GM12878 (cell line): ENCODE data around the gene XRN2. TPM values are rescaled to one million over a fixed set of nuclear protein-coding genes. Genes with fewer than 3 reads are reported as not detected.

Experiments used
- BRCA1 ChIP-seq: IDR thresholded peaks from 2 replicates; pipeline ENCODE4 v1.6.1; 2011; ENCODE audit warnings: low read depth, low read length, improper control_type of control experiment
- CBX5 ChIP-seq: sonication (generic); IDR thresholded peaks from 2 replicates; pipeline ENCODE4 v1.6.1; 2016; ENCODE audit warnings: low read depth, moderate library complexity, mild to moderate bottlenecking, inconsistent platforms
- IRF5 ChIP-seq: fragments of 450-650 bp; IDR thresholded peaks from 2 replicates; pipeline ENCODE4 v1.6.1; 2017; ENCODE audit warnings: borderline replicate concordance
- KAT2A ChIP-seq: conservative IDR thresholded peaks from 2 replicates; pipeline ENCODE4 v1.6.1; 2011; ENCODE audit warnings: low read depth, low read length; ENCODE audit not compliant: control insufficient read depth
- MYB ChIP-seq: fragments of 150-350 bp; IDR thresholded peaks from 2 replicates; pipeline ENCODE4 v1.6.1; 2014; ENCODE audit warnings: mild to moderate bottlenecking, low read depth, low read length, borderline replicate concordance
- NFIC ChIP-seq: IDR thresholded peaks from 2 replicates; pipeline ENCODE4 v1.6.1; 2012; ENCODE audit warnings: low read depth, mild to moderate bottlenecking, inconsistent platforms, low read length, moderate library complexity
- SKIL ChIP-seq: fragments of 450-650 bp; IDR thresholded peaks from 2 replicates; pipeline ENCODE4 v1.6.1; 2017; ENCODE audit warnings: mild to moderate bottlenecking, low read depth, inconsistent platforms; ENCODE audit not compliant: poor library complexity, severe bottlenecking
- SMC3 ChIP-seq: IDR thresholded peaks from 2 replicates; pipeline ENCODE4 v1.6.1; 2011; ENCODE audit warnings: low read length, improper control_type of control experiment, borderline replicate concordance
- ZBTB11 ChIP-seq: fragments of 450-650 bp; formaldehyde crosslinking; IDR thresholded peaks from 2 replicates; pipeline ENCODE4 v1.5.0; 2022; ENCODE audit warnings: mild to moderate bottlenecking, missing genetic modification characterization
- polyA plus RNA-seq, 11 experiments: library from polyadenylated mRNA; depleted of rRNA in 4 of 11; unstranded in 6 of 11; stranded (reverse) in 5 of 11; fragments of >200 nt; fragmentation: Nextera tagmentation in 4 of 11; fragmentation: Illumina TruSeq in 1 of 11; extraction: Ambion mirVana in 4 of 11; extraction: Trizol in 1 of 11; gene quantifications; 1 replicate in 1 of 11; 2 replicates in 10 of 11; pipeline versions ENCODE4 v1.2.1 to v1.2.3, GENCODE V29; 2011 to 2016; ENCODE audit warnings: inconsistent platforms in 2 of 11, missing spikeins in 2 of 11, low read depth in 1 of 11
- total RNA-seq, 4 experiments: library from RNA; depleted of rRNA in 3 of 4; stranded (reverse); fragments of >200 nt in 3 of 4; fragmentation: Illumina TruSeq in 1 of 4; extraction: Trizol in 1 of 4; gene quantifications; 2 replicates each; pipeline versions ENCODE4 v1.2.1 to v1.2.3, GENCODE V29; 2013 to 2021

Gene XRN2
- total and polyA plus RNA-seq, 10 of the 15 experiments (the other 5 are each of a cell fraction or from before 2014, with no cell fraction given): 59.7 to 97.8 (median 75.6) TPM

- no peak for TF ChIP-seq SKIL
- no peak for TF ChIP-seq KAT2A
- TF ChIP-seq ZBTB11 (CRISPR knock-in tag): no peak
- TF ChIP-seq CBX5: no peak
- TF ChIP-seq SMC3: no peak
- TF ChIP-seq MYB: no peak
- no peak for TF ChIP-seq NFIC
- no peak for TF ChIP-seq IRF5
- TF ChIP-seq BRCA1: no peak
These were observed 92.0 kb downstream of the XRN2 start (continued) for GRCh38 chr20:21395051-21395665.
